Suprapubic skin (tissue), 4 donors: Measurements from ENCODE around the gene MAP4.

Experiments
- CTCF ChIP-seq, 2 donors: fragments of 200-600 bp in 1 of 2; fragments of 450-650 bp in 1 of 2; sonication (generic) in 1 of 2; IDR thresholded peaks; one replicate each; pipeline ENCODE4 v1.5.1; 2016 to 2019; ENCODE audit warnings: antibody characterized with exemption in 2 of 2, mild to moderate bottlenecking in 1 of 2, moderate library complexity in 1 of 2
- EP300 ChIP-seq: sonication (generic); formaldehyde crosslinking; IDR thresholded peaks from one replicate; pipeline ENCODE4 v1.6.1; 2017; ENCODE audit warnings: antibody characterized with exemption
- POLR2A ChIP-seq, 2 donors: fragments of 450-650 bp; IDR thresholded peaks; one replicate each; pipeline ENCODE4 v1.6.1; 2017; ENCODE audit warnings: antibody characterized with exemption in 2 of 2, mild to moderate bottlenecking in 2 of 2, moderate library complexity in 2 of 2
- POLR2AphosphoS5 ChIP-seq, 3 donors: sonication (generic); formaldehyde crosslinking; IDR thresholded peaks; one replicate each; pipeline ENCODE4 v1.6.1; 2017; ENCODE audit warnings: antibody characterized with exemption in 3 of 3

GRCh38 chr3:47847260-47847659 lies 169.0 kb downstream of the MAP4 start:
- TF ChIP-seq CTCF (IDR thresholded peaks at IDR 0.05) (no peak), POLR2A (IDR thresholded peaks at IDR 0.05) (no peak), EP300 (no peak), POLR2AphosphoS5 (IDR thresholded peaks at IDR 0.05) (no peak)
